Measurements from ENCODE around the gene GNAL.
"Not testable (repeated sequence)": the region's sequence is repeated elsewhere in the genome, so short reads cannot be mapped to it uniquely, and the experiment has no call there.

The GNAL gene

GRCh38 chr18:11689669-11690565 is 853 bp downstream of the GNAL start:
- H3K9me3 ChIP-seq (replicated peaks in 1 of 2; ENCODE audit: control insufficient read depth in 2 of 2, insufficient read depth in 1 of 2, low read depth in 1 of 2, low read length in 2 of 2), result no peaks in the 10 kb centered on the region
- DNase-seq (ENCODE audit: low spot score), result peak; percentile 51
- WGBS, 2 donors (ENCODE audit: extremely low coverage in 2 of 2, insufficient read length in 2 of 2, insufficient replicate concordance in 1 of 2), result no CpG with 5 or more reads among the region's 72 CpGs
- H3K23ac ChIP-seq (ENCODE audit: low read depth, low read length, poor library complexity), result peak overlapping the region; percentile 25
- H2BK12ac ChIP-seq (ENCODE audit: low read length), result no peak overlapping the region
- H2AK5ac ChIP-seq (ENCODE audit: low read depth, low read length), result no peak overlapping the region
- H3K36me3 ChIP-seq (replicated peaks in 1 of 2; ENCODE audit: control insufficient read depth in 2 of 2, insufficient read depth in 2 of 2, low read length in 2 of 2), result no peaks in the 10 kb centered on the region
- H3K27me3 ChIP-seq (ENCODE audit: control insufficient read depth in 3 of 3, insufficient read depth in 3 of 3, low read depth in 1 of 3, low read length in 3 of 3), result peaks cover 0 to 14% (median 6%) of the 10 kb centered on the region in 3 experiments
- no peak overlapping the region for H4K91ac ChIP-seq (ENCODE audit: low read depth, low read length, poor library complexity)
- H2BK15ac ChIP-seq (ENCODE audit: low read length), result peak overlapping the region; percentile 78
- no peaks in the 10 kb centered on the region for H3K79me1 ChIP-seq (ENCODE audit: low read depth, low read length)
- H3K9ac ChIP-seq (ENCODE audit: low read depth, low read length, poor library complexity), result peak overlapping the region; percentile 90
- H2AFZ ChIP-seq (ENCODE audit: low read length), result peak overlapping the region; percentile 99
- H2BK120ac ChIP-seq (ENCODE audit: low read depth, low read length), result no peak overlapping the region
- peak overlapping the region; percentile 84 for H3K14ac ChIP-seq (ENCODE audit: low read length)
- peak overlapping the region; percentile 17 for H4K8ac ChIP-seq (ENCODE audit: low read depth, low read length)
- H3K27ac ChIP-seq (replicated peaks; ENCODE audit: low read length), result no peak overlapping the region
- no peaks in the 10 kb centered on the region for H3K4me1 ChIP-seq (ENCODE audit: control insufficient read depth in 2 of 2, insufficient read depth in 1 of 2, low read depth in 1 of 2, low read length in 2 of 2)
- peak overlapping the region; percentile 61 to 78 for H3K4me3 ChIP-seq (ENCODE audit: low read length in 2 of 2)
- peak overlapping the region; percentile 26 for H3K4ac ChIP-seq (ENCODE audit: low read length)
- H2BK5ac ChIP-seq (ENCODE audit: low read length), result peak overlapping the region; percentile 75
- H3K18ac ChIP-seq (ENCODE audit: low read length), result peak overlapping the region; percentile 98
- peak overlapping the region; percentile 98 for H3K4me2 ChIP-seq (ENCODE audit: insufficient read depth, low read length, poor library complexity, severe bottlenecking)

DNA sequence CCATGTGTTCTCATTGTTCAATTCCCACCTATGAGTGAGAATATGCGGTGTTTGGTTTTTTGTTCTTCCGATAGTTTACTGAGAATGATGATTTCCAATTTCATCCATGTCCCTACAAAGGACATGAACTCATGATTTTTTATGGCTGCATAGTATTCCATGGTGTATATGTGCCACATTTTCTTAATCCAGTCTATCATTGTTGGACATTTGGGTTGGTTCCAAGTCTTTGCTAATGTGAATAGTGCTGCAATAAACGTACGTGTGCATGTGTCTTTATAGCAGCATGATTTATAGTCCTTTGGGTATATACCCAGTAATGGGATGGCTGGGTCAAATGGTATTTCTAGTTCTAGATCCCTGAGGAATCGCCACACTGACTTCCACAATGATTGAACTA is 1.6 kb downstream of the GNAL start:
- not testable (repeated sequence) for H4K91ac ChIP-seq (ENCODE audit: low read depth, low read length, poor library complexity); H3K4me1 ChIP-seq (ENCODE audit: control insufficient read depth in 2 of 2, insufficient read depth in 1 of 2, low read depth in 1 of 2, low read length in 2 of 2); H3K14ac ChIP-seq (ENCODE audit: low read length); H2BK12ac ChIP-seq (ENCODE audit: low read length); H4K8ac ChIP-seq (ENCODE audit: low read depth, low read length); H3K27ac ChIP-seq (replicated peaks; ENCODE audit: low read length); H3K23ac ChIP-seq (ENCODE audit: low read depth, low read length, poor library complexity); H2BK120ac ChIP-seq (ENCODE audit: low read depth, low read length); H3K79me1 ChIP-seq (ENCODE audit: low read depth, low read length); H2BK5ac ChIP-seq (ENCODE audit: low read length); DNase-seq (ENCODE audit: low spot score); H3K18ac ChIP-seq (ENCODE audit: low read length); H3K4me2 ChIP-seq (ENCODE audit: insufficient read depth, low read length, poor library complexity, severe bottlenecking); H2BK15ac ChIP-seq (ENCODE audit: low read length); H3K9me3 ChIP-seq (replicated peaks in 1 of 2; ENCODE audit: control insufficient read depth in 2 of 2, insufficient read depth in 1 of 2, low read depth in 1 of 2, low read length in 2 of 2); H3K4me3 ChIP-seq (ENCODE audit: low read length in 2 of 2); H3K4ac ChIP-seq (ENCODE audit: low read length); H3K36me3 ChIP-seq (replicated peaks in 1 of 2; ENCODE audit: control insufficient read depth in 2 of 2, insufficient read depth in 2 of 2, low read length in 2 of 2); H2AK5ac ChIP-seq (ENCODE audit: low read depth, low read length); H3K9ac ChIP-seq (ENCODE audit: low read depth, low read length, poor library complexity); H2AFZ ChIP-seq (ENCODE audit: low read length)
- no CpG with 5 or more reads among the region's 5 CpGs for WGBS, 2 donors (ENCODE audit: extremely low coverage in 2 of 2, insufficient read length in 2 of 2, insufficient replicate concordance in 1 of 2)
- peaks cover 0 to 14% (median 6%) of the 10 kb centered on the region in 3 experiments for H3K27me3 ChIP-seq (ENCODE audit: control insufficient read depth in 3 of 3, insufficient read depth in 3 of 3, low read depth in 1 of 3, low read length in 3 of 3)

GRCh38 chr18:11695736-11696135 is 6.7 kb downstream of the GNAL start:
- H3K9ac ChIP-seq (ENCODE audit: low read depth, low read length, poor library complexity), result no peak overlapping the region
- no peak overlapping the region for H2BK12ac ChIP-seq (ENCODE audit: low read length)
- no peak overlapping the region for H3K23ac ChIP-seq (ENCODE audit: low read depth, low read length, poor library complexity)
- peaks cover 0 to 1% (median 0%) of the 10 kb centered on the region in 3 experiments for H3K27me3 ChIP-seq (ENCODE audit: control insufficient read depth in 3 of 3, insufficient read depth in 3 of 3, low read depth in 1 of 3, low read length in 3 of 3)
- H3K4ac ChIP-seq (ENCODE audit: low read length), result no peak overlapping the region
- H3K79me1 ChIP-seq (ENCODE audit: low read depth, low read length), result no peaks in the 10 kb centered on the region
- H3K4me2 ChIP-seq (ENCODE audit: insufficient read depth, low read length, poor library complexity, severe bottlenecking), result no peak overlapping the region
- H3K4me1 ChIP-seq (ENCODE audit: control insufficient read depth in 2 of 2, insufficient read depth in 1 of 2, low read depth in 1 of 2, low read length in 2 of 2), result no peaks in the 10 kb centered on the region
- no peak overlapping the region for H3K4me3 ChIP-seq (ENCODE audit: low read length in 2 of 2)
- no peak overlapping the region for H3K18ac ChIP-seq (ENCODE audit: low read length)
- no peak overlapping the region for H2BK5ac ChIP-seq (ENCODE audit: low read length)
- no CpG with 5 or more reads among the region's 2 CpGs for WGBS, 2 donors (ENCODE audit: extremely low coverage in 2 of 2, insufficient read length in 2 of 2, insufficient replicate concordance in 1 of 2)
- H2AK5ac ChIP-seq (ENCODE audit: low read depth, low read length), result no peak overlapping the region
- H3K27ac ChIP-seq (replicated peaks; ENCODE audit: low read length), result no peak overlapping the region
- H2BK15ac ChIP-seq (ENCODE audit: low read length), result no peak overlapping the region
- no peak overlapping the region for H2BK120ac ChIP-seq (ENCODE audit: low read depth, low read length)
- H2AFZ ChIP-seq (ENCODE audit: low read length), result no peak overlapping the region
- no peaks in the 10 kb centered on the region for H3K9me3 ChIP-seq (replicated peaks in 1 of 2; ENCODE audit: control insufficient read depth in 2 of 2, insufficient read depth in 1 of 2, low read depth in 1 of 2, low read length in 2 of 2)
- no peak for DNase-seq (ENCODE audit: low spot score)
- no peak overlapping the region for H4K8ac ChIP-seq (ENCODE audit: low read depth, low read length)
- H3K14ac ChIP-seq (ENCODE audit: low read length), result no peak overlapping the region
- H3K36me3 ChIP-seq (replicated peaks in 1 of 2; ENCODE audit: control insufficient read depth in 2 of 2, insufficient read depth in 2 of 2, low read length in 2 of 2), result no peaks in the 10 kb centered on the region
- H4K91ac ChIP-seq (ENCODE audit: low read depth, low read length, poor library complexity), result no peak overlapping the region

- Histone ChIP-seq H3K27me3 (ENCODE audit: control insufficient read depth in 3 of 3, insufficient read depth in 3 of 3, low read depth in 1 of 3, low read length in 3 of 3) (peaks cover 0 to 1% (median 0%) of the 10 kb centered on the region in 3 experiments), H3K14ac (ENCODE audit: low read length) (no peak overlapping the region), H3K4ac (ENCODE audit: low read length) (no peak overlapping the region), H3K9ac (ENCODE audit: low read depth, low read length, poor library complexity) (no peak overlapping the region), H2AFZ (ENCODE audit: low read length) (no peak overlapping the region), H3K4me1 (ENCODE audit: control insufficient read depth in 2 of 2, insufficient read depth in 1 of 2, low read depth in 1 of 2, low read length in 2 of 2) (no peaks in the 10 kb centered on the region), H3K27ac (replicated peaks; ENCODE audit: low read length) (no peak overlapping the region), H3K79me1 (ENCODE audit: low read depth, low read length) (no peaks in the 10 kb centered on the region), H2AK5ac (ENCODE audit: low read depth, low read length) (no peak overlapping the region), H3K9me3 (replicated peaks in 1 of 2; ENCODE audit: control insufficient read depth in 2 of 2, insufficient read depth in 1 of 2, low read depth in 1 of 2, low read length in 2 of 2) (no peaks in the 10 kb centered on the region), H2BK12ac (ENCODE audit: low read length) (no peak overlapping the region), H3K23ac (ENCODE audit: low read depth, low read length, poor library complexity) (no peak overlapping the region), H3K4me3 (ENCODE audit: low read length in 2 of 2) (no peak overlapping the region), H2BK120ac (ENCODE audit: low read depth, low read length) (no peak overlapping the region), H3K18ac (ENCODE audit: low read length) (no peak overlapping the region), H4K91ac (ENCODE audit: low read depth, low read length, poor library complexity) (no peak overlapping the region), H2BK15ac (ENCODE audit: low read length) (no peak overlapping the region), H3K4me2 (ENCODE audit: insufficient read depth, low read length, poor library complexity, severe bottlenecking) (no peak overlapping the region), H3K36me3 (replicated peaks in 1 of 2; ENCODE audit: control insufficient read depth in 2 of 2, insufficient read depth in 2 of 2, low read length in 2 of 2) (no peaks in the 10 kb centered on the region), H4K8ac (ENCODE audit: low read depth, low read length) (no peak overlapping the region), H2BK5ac (ENCODE audit: low read length) (no peak overlapping the region)
- WGBS, 2 donors (ENCODE audit: extremely low coverage in 2 of 2, insufficient read length in 2 of 2, insufficient replicate concordance in 1 of 2), result no CpG with 5 or more reads among the region's 7 CpGs
- no peak for DNase-seq (ENCODE audit: low spot score)
Measured at GRCh38 chr18:11696451-11696850, 7.4 kb downstream of the GNAL start.

All from neuronal stem cell (in vitro differentiated cells).